Stimulated activated CD4-positive, alpha-beta T cell treated with anti-CD3 and anti-CD28 coated beads, Interleukin-4, amount 100 ng/mL, for 4 hours (primary cell): ENCODE measurements around the gene CPVL.

ENCODE experiments used
- DNase-seq, 2 experiments: peaks; one replicate each; pipeline ENCODE4 v3.0.0-alpha.2; 2020

The CPVL gene

DNA sequence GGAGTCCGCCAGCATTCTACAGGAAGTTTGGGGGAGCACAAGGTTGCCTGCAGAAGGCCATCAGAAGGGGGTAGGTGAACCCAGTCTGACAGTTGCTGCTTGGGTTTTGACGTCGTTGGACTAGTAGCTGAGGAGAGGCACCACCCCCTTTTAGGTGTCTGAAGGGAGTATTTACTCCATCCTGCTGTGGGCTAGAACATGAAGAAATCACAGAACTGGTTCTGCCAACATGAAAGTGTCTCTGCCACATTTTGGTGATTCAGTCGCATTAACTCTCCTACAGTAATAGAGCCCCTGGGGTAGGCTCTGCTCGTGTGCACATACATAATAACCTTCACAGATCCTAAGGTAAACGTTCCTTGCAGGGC lies 187.4 kb downstream of the CPVL start:
- DNase-seq, result no peak

DNA sequence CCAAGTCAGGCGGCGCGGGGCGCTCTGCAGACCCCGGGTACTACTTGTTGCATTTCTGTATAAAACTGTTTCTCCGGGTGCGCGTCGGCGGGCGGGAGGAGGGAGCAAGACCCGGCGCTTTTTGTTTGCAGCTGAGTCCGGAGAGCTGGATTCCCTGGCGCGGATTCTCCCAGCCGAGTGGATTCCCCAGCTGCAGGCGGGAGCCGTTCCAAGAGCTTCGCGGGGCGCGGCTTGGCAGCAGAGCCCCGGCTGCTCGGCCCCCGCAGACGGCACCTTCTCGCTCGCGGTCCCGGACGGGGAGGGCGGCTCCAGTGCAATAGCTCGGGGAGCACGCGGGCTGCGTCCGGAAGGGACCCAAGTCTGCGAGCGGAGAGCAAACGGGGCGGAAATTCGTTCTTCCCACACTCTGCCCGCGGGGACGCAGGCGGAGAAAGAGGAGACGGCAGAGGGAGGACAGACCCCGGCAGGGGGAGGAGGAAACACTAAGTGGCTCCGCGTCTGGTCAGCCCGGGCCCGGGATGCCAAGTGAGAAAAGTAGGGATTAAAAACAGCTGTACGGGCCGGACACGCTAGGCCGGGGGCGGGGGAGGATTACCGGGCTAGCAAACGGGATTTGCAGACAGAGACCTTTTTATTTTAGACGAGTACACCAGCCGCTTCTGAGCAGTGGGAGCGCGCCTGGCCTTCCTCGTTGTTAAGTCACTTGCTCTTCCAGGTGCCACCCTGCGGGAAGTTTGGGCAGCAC lies 187.9 kb downstream of the CPVL start, which contains the start of gene TRIL:
Gene TRIL (minus strand): TSS at position 96 of the 745 bp plus-strand sequence. CDS start 284 bp downstream, outside the sequence.
- DNase-seq, result no peak

DNA sequence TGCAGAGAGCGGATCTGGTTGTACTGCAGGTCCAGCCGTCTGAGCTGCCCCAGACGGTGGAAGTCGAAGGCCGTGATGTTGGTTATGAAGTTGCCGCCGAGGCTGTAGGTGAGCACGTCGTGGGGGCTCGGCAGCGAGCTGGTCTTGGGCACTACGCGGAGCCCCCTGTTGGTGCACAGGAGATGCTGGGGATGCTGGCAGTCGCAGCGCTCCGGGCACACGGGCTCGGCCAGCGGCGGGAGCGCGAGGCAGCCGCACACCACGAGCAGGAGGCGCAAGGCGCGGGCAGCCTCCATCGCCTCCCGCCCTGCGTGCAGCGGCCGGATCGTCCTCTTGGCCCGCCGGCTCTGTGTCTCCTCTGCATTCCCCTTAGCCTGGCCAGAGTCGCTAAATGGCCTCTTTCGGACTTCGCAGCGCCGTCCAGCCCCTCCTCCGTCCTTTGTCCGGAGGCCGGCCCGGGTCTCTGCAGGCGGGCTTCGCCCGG lies 188.5 kb downstream of the CPVL start:
- DNase-seq, result no peak

DNA sequence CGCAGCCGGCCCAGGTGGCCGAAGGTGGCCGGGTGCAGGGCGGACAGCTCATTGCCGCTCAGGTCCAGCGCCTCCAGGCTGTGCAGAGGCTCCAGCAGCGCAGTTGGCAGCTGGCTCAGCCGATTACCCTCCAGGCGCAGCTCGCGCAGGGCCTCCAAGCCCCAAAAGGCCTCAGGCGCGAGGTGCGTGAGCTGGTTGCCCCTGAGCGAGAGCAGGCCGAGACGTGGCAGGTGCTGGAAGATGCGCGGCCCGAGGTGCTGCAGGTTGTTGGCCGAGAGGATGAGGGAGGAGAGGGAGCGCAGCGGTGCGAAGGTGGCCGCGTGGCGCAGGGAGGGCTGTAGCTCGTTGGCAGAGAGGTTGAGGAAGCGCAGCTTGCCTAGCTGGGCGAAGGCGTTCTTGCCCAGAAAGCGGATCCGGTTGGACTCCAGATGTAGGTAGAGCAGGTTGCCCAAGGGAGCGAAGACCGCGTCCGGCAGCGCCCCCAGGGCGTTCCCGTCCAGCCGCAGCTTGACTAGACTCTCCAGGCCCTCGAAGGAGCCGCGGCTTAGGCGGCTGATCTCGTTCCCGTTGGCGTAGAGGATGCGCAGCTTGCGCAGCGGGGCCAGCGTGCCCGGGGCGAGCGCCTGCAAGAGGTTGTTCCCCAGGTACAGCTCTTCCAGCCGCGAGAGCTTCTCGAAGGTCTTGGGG lies 189.1 kb downstream of the CPVL start:
- DNase-seq, result no peak

DNA sequence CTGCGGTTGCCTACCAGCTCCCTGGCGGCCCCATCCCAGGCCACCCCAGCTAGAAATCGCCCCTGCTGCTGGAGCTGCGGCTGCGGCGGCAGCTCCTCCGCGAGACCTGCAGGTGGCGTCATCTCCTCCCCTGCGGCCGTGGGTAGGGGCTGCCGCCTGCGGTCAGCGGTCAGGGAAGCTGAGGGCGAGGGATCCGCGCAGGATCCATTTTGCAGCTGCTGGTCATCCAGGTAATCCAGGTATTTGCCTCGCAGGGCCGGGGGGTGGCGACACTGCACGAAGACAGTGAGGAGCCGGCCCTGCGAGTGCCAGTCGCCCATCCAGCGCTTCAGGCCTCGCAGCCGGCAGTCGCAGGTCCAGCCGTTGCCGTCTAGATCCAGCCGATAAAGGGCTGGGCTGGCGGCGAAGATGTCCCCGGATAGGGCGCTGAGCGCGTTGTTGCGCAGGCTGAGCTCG lies 189.7 kb downstream of the CPVL start:
- DNase-seq, result no peak

DNA sequence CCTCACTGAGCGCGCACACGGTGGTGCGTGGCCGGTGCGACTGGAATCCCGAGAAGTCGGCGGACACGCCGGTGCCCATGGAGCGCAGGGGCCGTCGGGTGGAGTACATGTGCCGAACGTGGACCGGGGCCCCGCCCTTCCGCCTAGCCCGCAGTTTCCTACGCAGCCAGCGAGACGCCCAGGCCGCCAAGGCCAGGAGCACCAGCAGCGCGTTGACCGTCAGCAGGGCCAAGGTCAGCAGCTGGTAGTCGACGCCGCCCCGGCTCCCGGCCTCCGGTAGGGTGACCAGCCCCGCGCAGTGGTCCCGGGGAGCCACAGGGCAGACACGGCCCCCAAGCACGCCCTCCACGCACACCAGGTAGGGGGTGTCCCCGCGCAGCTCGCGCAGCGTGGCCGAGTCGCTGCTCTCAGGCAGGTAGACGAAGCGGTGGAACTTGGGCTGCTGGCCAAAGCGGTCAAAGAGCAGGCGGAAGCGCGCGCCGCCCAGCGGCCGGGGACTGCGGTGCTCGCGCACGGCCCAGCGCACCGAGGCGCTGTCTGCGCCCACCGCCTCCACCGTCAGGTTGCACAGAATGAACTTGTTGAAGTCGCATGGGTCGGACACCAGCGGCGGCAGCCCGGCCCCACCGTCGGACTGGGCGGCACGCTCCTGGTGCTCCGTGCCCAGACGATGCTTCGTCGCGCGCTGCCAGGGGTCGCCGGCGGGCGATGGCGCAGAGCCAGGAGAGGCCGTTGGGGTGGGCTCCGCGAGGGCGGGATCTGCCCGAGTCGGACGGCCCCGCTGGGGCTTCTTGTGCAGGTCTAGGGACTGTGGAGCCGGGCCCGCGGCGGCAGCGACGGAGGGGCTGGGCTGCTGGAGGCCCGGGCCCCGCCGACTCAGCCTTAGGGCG lies 190.4 kb downstream of the CPVL start:
- DNase-seq, result no peak

DNA sequence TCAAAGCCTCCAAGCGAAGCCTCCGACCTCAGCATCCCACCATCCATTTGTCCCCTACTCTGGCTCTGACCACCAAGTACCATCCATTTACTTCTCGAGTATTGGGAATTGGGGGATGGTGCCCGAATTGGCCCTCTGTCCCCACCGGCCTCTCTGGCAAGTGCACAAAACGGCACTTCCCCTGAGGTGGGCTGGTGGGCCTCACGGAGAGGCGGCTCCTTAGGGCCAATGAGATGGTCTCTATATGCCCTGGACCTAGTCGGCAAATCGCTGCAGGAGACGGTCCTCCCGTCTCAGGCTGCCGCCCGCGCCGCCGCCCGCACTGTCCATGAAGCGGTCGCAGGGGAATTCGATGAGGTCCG lies 191.0 kb downstream of the CPVL start:
- DNase-seq, result no peak

DNA sequence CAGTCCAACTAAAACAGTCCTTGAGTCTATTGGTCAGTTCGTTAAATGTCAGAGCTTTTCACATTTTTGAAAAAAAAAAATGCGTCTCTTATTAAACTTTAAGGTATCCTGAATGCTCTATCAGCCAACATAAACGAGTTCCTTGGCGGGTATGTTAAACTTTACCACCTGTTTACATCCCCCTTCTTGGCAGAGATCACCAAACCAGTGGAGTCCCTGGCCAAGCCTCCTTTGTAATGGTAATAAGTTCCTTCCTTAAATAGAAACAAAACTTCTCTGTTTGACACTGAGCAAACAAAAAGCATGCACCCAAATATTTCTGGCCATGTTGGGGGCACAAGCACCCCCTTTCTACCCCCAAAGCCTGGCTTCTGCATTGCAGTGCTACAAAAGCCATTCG lies 191.4 kb downstream of the CPVL start:
- no peak for DNase-seq

DNA sequence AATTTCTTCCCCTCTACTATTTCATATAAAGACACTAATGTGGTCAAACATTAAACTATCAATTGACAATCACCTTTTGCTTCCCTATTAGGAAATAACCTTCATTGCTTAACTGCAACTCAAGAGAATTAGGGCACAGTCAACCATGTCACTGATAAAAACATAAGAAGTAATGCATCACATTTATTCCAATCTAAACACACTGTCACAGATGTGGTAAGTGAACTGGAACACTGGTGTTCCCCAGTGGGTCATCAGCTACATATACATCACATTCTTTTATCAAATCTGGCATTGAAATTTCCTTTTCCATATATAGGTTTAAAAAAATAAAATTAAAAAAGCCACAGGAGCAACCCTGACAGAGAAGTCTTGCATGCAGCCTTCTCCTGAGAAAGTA lies 191.9 kb downstream of the CPVL start:
- DNase-seq, result no peak

DNA sequence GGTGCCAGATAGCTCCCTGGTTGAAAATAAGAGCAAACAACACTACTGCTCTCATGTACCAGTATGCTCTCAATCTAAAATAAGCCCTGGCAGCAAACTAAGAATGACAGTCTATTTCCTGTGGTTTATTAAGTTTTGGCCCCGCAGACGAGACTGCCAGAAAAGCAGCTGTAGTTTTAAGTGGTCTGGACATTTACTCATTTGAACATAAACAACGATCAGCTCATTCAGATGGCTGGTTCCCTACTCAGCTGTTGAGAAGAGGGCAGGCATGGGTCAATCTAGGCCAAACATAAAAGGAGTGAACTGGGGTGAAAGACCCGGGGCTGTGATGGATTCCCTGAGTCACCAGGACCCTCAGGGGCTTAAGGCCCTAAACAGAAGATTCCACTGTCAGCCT lies 192.7 kb downstream of the CPVL start:
- no peak for DNase-seq
